Measurements from ENCODE around the gene TBC1D22A.

DNA sequence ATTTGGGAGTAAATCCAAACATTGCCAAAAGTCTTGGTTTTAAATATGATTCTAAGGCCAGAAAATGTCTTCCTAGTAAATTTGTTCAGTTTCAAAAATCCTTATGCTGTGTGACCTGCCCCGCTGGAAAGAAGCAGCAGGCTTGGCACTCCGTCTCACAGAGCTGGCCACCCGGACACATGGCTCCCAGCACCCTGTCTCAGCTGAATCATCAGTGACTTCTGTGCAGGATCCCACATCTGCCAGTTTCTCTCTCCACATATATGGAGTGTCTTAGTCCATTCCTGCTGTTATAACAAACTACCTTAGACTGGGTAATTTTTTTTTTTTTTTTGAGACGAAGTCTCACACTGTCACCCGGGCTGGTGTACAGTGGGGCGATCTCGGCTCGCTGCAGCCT lies 356.7 kb downstream of the TBC1D22A start:
- TF ChIP-seq, protein P1, sequence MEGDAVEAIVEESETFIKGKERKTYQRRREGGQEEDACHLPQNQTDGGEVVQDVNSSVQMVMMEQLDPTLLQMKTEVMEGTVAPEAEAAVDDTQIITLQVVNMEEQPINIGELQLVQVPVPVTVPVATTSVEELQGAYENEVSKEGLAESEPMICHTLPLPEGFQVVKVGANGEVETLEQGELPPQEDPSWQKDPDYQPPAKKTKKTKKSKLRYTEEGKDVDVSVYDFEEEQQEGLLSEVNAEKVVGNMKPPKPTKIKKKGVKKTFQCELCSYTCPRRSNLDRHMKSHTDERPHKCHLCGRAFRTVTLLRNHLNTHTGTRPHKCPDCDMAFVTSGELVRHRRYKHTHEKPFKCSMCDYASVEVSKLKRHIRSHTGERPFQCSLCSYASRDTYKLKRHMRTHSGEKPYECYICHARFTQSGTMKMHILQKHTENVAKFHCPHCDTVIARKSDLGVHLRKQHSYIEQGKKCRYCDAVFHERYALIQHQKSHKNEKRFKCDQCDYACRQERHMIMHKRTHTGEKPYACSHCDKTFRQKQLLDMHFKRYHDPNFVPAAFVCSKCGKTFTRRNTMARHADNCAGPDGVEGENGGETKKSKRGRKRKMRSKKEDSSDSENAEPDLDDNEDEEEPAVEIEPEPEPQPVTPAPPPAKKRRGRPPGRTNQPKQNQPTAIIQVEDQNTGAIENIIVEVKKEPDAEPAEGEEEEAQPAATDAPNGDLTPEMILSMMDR (IDR thresholded peaks at IDR 0.05) = no peak
- no peak for TF ChIP-seq POLR2A (IDR thresholded peaks at IDR 0.05)

Data from ovary (tissue), 3 donors.